Measurements from ENCODE around the gene ALDH3A2.

The ALDH3A2 gene

GRCh38 chr17:19630661-19631060 lies 17.9 kb upstream of the ALDH3A2 start:
- peaks cover 7% of the 10 kb centered on the region for H3K27me3 ChIP-seq (replicated peaks; ENCODE audit: control insufficient read depth, insufficient read depth, low read length)

GRCh38 chr17:19631905-19632304 lies 16.6 kb upstream of the ALDH3A2 start:
- Histone ChIP-seq H3K9me3 (ENCODE audit: control insufficient read depth, low read length) (no peaks in the 10 kb centered on the region), H3K27me3 (replicated peaks; ENCODE audit: control insufficient read depth, insufficient read depth, low read length) (peaks cover 7% of the 10 kb centered on the region), H3K4me3 (ENCODE audit: low read length) (no peak overlapping the region), H3K9ac (ENCODE audit: low read length) (no peak overlapping the region), H3K4me1 (ENCODE audit: control insufficient read depth, insufficient read depth, low read length) (peaks cover 3% of the 10 kb centered on the region), H3K36me3 (ENCODE audit: control insufficient read depth, insufficient read depth, low read length, severe bottlenecking) (no peaks in the 10 kb centered on the region)
- no peak for DNase-seq (ENCODE audit: low read depth)

More at GRCh38 chr17:19630661-19631060, 17.9 kb upstream of the ALDH3A2 start:
- no peaks in the 10 kb centered on the region for H3K36me3 ChIP-seq (ENCODE audit: control insufficient read depth, insufficient read depth, low read length, severe bottlenecking)
- H3K4me3 ChIP-seq (ENCODE audit: low read length) = no peak overlapping the region
- DNase-seq (ENCODE audit: low read depth) = no peak
- no peaks in the 10 kb centered on the region for H3K9me3 ChIP-seq (ENCODE audit: control insufficient read depth, low read length)
- peaks cover 3% of the 10 kb centered on the region for H3K4me1 ChIP-seq (ENCODE audit: control insufficient read depth, insufficient read depth, low read length)
- no peak overlapping the region for H3K9ac ChIP-seq (ENCODE audit: low read length)

- peaks cover 33% of the 10 kb centered on the region for H3K4me1 ChIP-seq (ENCODE audit: control insufficient read depth, insufficient read depth, low read length)
- DNase-seq (ENCODE audit: low read depth) = no peak
- H3K4me3 ChIP-seq (ENCODE audit: low read length) = no peak overlapping the region
- no peaks in the 10 kb centered on the region for H3K27me3 ChIP-seq (replicated peaks; ENCODE audit: control insufficient read depth, insufficient read depth, low read length)
- H3K36me3 ChIP-seq (ENCODE audit: control insufficient read depth, insufficient read depth, low read length, severe bottlenecking) = no peaks in the 10 kb centered on the region
- no peak overlapping the region for H3K9ac ChIP-seq (ENCODE audit: low read length)
- peaks cover 3% of the 10 kb centered on the region for H3K9me3 ChIP-seq (ENCODE audit: control insufficient read depth, low read length)
Measured at GRCh38 chr17:19641687-19642372, 6.7 kb upstream of the ALDH3A2 start.

GRCh38 chr17:19642373-19642893 lies 6.1 kb upstream of the ALDH3A2 start:
- no peak for DNase-seq (ENCODE audit: low read depth)
- no peaks in the 10 kb centered on the region for H3K27me3 ChIP-seq (replicated peaks; ENCODE audit: control insufficient read depth, insufficient read depth, low read length)
- H3K9me3 ChIP-seq (ENCODE audit: control insufficient read depth, low read length) = peaks cover 3% of the 10 kb centered on the region
- no peak overlapping the region for H3K4me3 ChIP-seq (ENCODE audit: low read length)
- no peak overlapping the region for H3K9ac ChIP-seq (ENCODE audit: low read length)
- H3K4me1 ChIP-seq (ENCODE audit: control insufficient read depth, insufficient read depth, low read length) = peaks cover 39% of the 10 kb centered on the region
- no peaks in the 10 kb centered on the region for H3K36me3 ChIP-seq (ENCODE audit: control insufficient read depth, insufficient read depth, low read length, severe bottlenecking)

- H3K9me3 ChIP-seq (ENCODE audit: control insufficient read depth, low read length) = no peaks in the 10 kb centered on the region
- peak overlapping the region; percentile 42 for H3K4me3 ChIP-seq (ENCODE audit: low read length)
- peak overlapping the region; percentile 42 for H3K9ac ChIP-seq (ENCODE audit: low read length)
- no peaks in the 10 kb centered on the region for H3K36me3 ChIP-seq (ENCODE audit: control insufficient read depth, insufficient read depth, low read length, severe bottlenecking)
- no peak for DNase-seq (ENCODE audit: low read depth)
- no peaks in the 10 kb centered on the region for H3K27me3 ChIP-seq (replicated peaks; ENCODE audit: control insufficient read depth, insufficient read depth, low read length)
- H3K4me1 ChIP-seq (ENCODE audit: control insufficient read depth, insufficient read depth, low read length) = peaks cover 48% of the 10 kb centered on the region
Measured at GRCh38 chr17:19644493-19645210, 3.9 kb upstream of the ALDH3A2 start.

- Histone ChIP-seq H3K9me3 (ENCODE audit: control insufficient read depth, low read length) (no peaks in the 10 kb centered on the region), H3K4me1 (ENCODE audit: control insufficient read depth, insufficient read depth, low read length) (peaks cover 51% of the 10 kb centered on the region), H3K4me3 (ENCODE audit: low read length) (no peak overlapping the region), H3K9ac (ENCODE audit: low read length) (no peak overlapping the region), H3K27me3 (replicated peaks; ENCODE audit: control insufficient read depth, insufficient read depth, low read length) (no peaks in the 10 kb centered on the region), H3K36me3 (ENCODE audit: control insufficient read depth, insufficient read depth, low read length, severe bottlenecking) (no peaks in the 10 kb centered on the region)
- no peak for DNase-seq (ENCODE audit: low read depth)
Measured at GRCh38 chr17:19645734-19646201, 2.8 kb upstream of the ALDH3A2 start.

- no peaks in the 10 kb centered on the region for H3K27me3 ChIP-seq (replicated peaks; ENCODE audit: control insufficient read depth, insufficient read depth, low read length)
- H3K4me1 ChIP-seq (ENCODE audit: control insufficient read depth, insufficient read depth, low read length) = peaks cover 64% of the 10 kb centered on the region
- H3K9me3 ChIP-seq (ENCODE audit: control insufficient read depth, low read length) = no peaks in the 10 kb centered on the region
- H3K36me3 ChIP-seq (ENCODE audit: control insufficient read depth, insufficient read depth, low read length, severe bottlenecking) = no peaks in the 10 kb centered on the region
- peak overlapping the region; percentile 97 for H3K4me3 ChIP-seq (ENCODE audit: low read length)
- peak overlapping the region; percentile 94 for H3K9ac ChIP-seq (ENCODE audit: low read length)
- DNase-seq (ENCODE audit: low read depth) = peak; percentile 35
Measured at GRCh38 chr17:19646788-19647696, 1.5 kb upstream of the ALDH3A2 start.

GRCh38 chr17:19647697-19648474 lies 665 bp upstream of the ALDH3A2 start:
- Histone ChIP-seq H3K4me1 (ENCODE audit: control insufficient read depth, insufficient read depth, low read length) (peaks cover 72% of the 10 kb centered on the region), H3K9ac (ENCODE audit: low read length) (peak overlapping the region; percentile 94), H3K36me3 (ENCODE audit: control insufficient read depth, insufficient read depth, low read length, severe bottlenecking) (no peaks in the 10 kb centered on the region), H3K27me3 (replicated peaks; ENCODE audit: control insufficient read depth, insufficient read depth, low read length) (no peaks in the 10 kb centered on the region), H3K9me3 (ENCODE audit: control insufficient read depth, low read length) (no peaks in the 10 kb centered on the region), H3K4me3 (ENCODE audit: low read length) (peak overlapping the region; percentile 97)
- peak; percentile 82 for DNase-seq (ENCODE audit: low read depth)

GRCh38 chr17:19649274-19649541 lies 657 bp downstream of the ALDH3A2 start:
- Histone ChIP-seq H3K4me3 (ENCODE audit: low read length) (peak overlapping the region; percentile 97), H3K4me1 (ENCODE audit: control insufficient read depth, insufficient read depth, low read length) (peaks cover 68% of the 10 kb centered on the region), H3K9me3 (ENCODE audit: control insufficient read depth, low read length) (no peaks in the 10 kb centered on the region), H3K9ac (ENCODE audit: low read length) (peak overlapping the region; percentile 94), H3K27me3 (replicated peaks; ENCODE audit: control insufficient read depth, insufficient read depth, low read length) (no peaks in the 10 kb centered on the region), H3K36me3 (ENCODE audit: control insufficient read depth, insufficient read depth, low read length, severe bottlenecking) (peaks cover 10% of the 10 kb centered on the region)
- DNase-seq (ENCODE audit: low read depth) = no peak

- no peaks in the 10 kb centered on the region for H3K27me3 ChIP-seq (replicated peaks; ENCODE audit: control insufficient read depth, insufficient read depth, low read length)
- DNase-seq (ENCODE audit: low read depth) = peak; percentile 54
- H3K4me3 ChIP-seq (ENCODE audit: low read length) = peak overlapping the region; percentile 97
- H3K36me3 ChIP-seq (ENCODE audit: control insufficient read depth, insufficient read depth, low read length, severe bottlenecking) = peaks cover 24% of the 10 kb centered on the region
- no peaks in the 10 kb centered on the region for H3K9me3 ChIP-seq (ENCODE audit: control insufficient read depth, low read length)
- peaks cover 52% of the 10 kb centered on the region for H3K4me1 ChIP-seq (ENCODE audit: control insufficient read depth, insufficient read depth, low read length)
- H3K9ac ChIP-seq (ENCODE audit: low read length) = peak overlapping the region; percentile 56
Measured at GRCh38 chr17:19650826-19651225, 2.3 kb downstream of the ALDH3A2 start.

Data from adipocyte (in vitro differentiated cells).